Measurements from ENCODE around the gene DCAF16. TPM values are rescaled to one million over a fixed set of nuclear protein-coding genes. Genes with fewer than 3 reads are reported as not detected.
"Not testable (repeated sequence)": the region's sequence is repeated elsewhere in the genome, so short reads cannot be mapped to it uniquely, and the experiment has no call there.

Gene DCAF16
- total RNA-seq (ENCODE audit: low replicate concordance) = 27.1 and 27.2 TPM in 2 replicates

GRCh38 chr4:17810260-17811077, at the start of gene DCAF16, which contains the start of gene NCAPG:
Gene DCAF16 (minus strand): TSS chr4:17810757. CDS start chr4:17804141, 6,616 bp downstream.
Gene NCAPG (plus strand): TSS chr4:17810979. CDS start chr4:17811078, 99 bp downstream.
- TF ChIP-seq CTCF (IDR thresholded peaks at IDR 0.05; ENCODE audit: insufficient read depth, low read length) = no peak
- peak within 1 kb of the TSS; percentile 86 for H3K4me3 ChIP-seq (ENCODE audit: low read depth, low read length)
- peak; percentile 100 for DNase-seq (ENCODE audit: low read depth)

- no peak overlapping the region for H3K4me3 ChIP-seq (ENCODE audit: low read depth, low read length)
- TF ChIP-seq CTCF (IDR thresholded peaks at IDR 0.05; ENCODE audit: insufficient read depth, low read length) = no peak
Measured at GRCh38 chr4:17859793-17860406, 49.3 kb upstream of the DCAF16 start.

GRCh38 chr4:17854036-17854435, 43.5 kb upstream of the DCAF16 start:
- DNase-seq (ENCODE audit: low read depth) = no peak
- no peak overlapping the region for H3K4me3 ChIP-seq (ENCODE audit: low read depth, low read length)
- no peak for TF ChIP-seq CTCF (IDR thresholded peaks at IDR 0.05; ENCODE audit: insufficient read depth, low read length)

More at GRCh38 chr4:17859793-17860406, 49.3 kb upstream of the DCAF16 start:
- DNase-seq (ENCODE audit: low read depth) = no peak

DNA sequence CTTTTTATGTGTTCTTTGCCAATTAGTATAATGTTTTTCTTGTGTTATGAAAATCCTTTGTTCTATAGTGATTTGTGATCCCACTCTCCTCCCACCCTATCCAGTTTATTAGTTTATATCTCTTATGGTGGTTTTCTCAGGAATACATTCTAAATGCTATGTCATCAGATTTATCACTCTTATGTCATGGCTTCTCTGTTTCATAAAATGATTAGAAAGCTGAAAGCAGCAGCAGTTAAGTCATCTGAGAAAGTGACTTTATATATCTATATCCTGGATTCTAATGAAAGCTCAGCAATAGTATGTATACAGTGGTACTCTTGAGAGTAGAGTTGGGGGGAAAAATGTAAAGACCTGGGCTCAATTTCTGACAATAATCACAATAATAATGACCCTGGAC, 41.4 kb upstream of the DCAF16 start:
- no peak overlapping the region for H3K4me3 ChIP-seq (ENCODE audit: low read depth, low read length)
- TF ChIP-seq CTCF (IDR thresholded peaks at IDR 0.05; ENCODE audit: insufficient read depth, low read length) = no peak
- no peak for DNase-seq (ENCODE audit: low read depth)

- not testable (repeated sequence) for DNase-seq (ENCODE audit: low read depth); H3K4me3 ChIP-seq (ENCODE audit: low read depth, low read length)
Measured at GRCh38 chr4:17850295-17850694, 39.7 kb upstream of the DCAF16 start.

GRCh38 chr4:17846266-17846665, 35.7 kb upstream of the DCAF16 start:
- no peak overlapping the region for H3K4me3 ChIP-seq (ENCODE audit: low read depth, low read length)
- TF ChIP-seq CTCF (IDR thresholded peaks at IDR 0.05; ENCODE audit: insufficient read depth, low read length) = no peak
- DNase-seq (ENCODE audit: low read depth) = no peak

Data from fibroblast of the aortic adventitia (primary cell).